OCI-LY3 (cell line): Measurements from ENCODE around the gene F8.

Experiments
- CTCF ChIP-seq: fragments of 200-600, 300-600 bp; sonication (generic); IDR thresholded peaks from 2 replicates; pipeline ENCODE4 v1.5.1; 2014; ENCODE audit warnings: antibody characterized with exemption, low read length, low read depth
- EZH2phosphoT487 ChIP-seq: fragments of 200-600 bp; shearing (Covaris generic); IDR thresholded peaks from 2 replicates; pipeline ENCODE4 v1.6.1; 2018; ENCODE audit warnings: antibody characterized with exemption, mixed run types, low read depth

- TF ChIP-seq CTCF (no peak), EZH2phosphoT487 (no peak)
Observed at GRCh38 chrX:154804957-154805695, 217.4 kb downstream of the F8 start, which contains the start of gene MPP1.
